Measurements from ENCODE around the gene TRIP13. TPM values are rescaled to one million over a fixed set of nuclear protein-coding genes. Genes with fewer than 3 reads are reported as not detected.

Gene TRIP13
- total and polyA plus RNA-seq, 9 of the 15 experiments (the other 6 are each of a cell fraction or from before 2014, with no cell fraction given) = 24.1 to 116 (median 53.2) TPM

DNA sequence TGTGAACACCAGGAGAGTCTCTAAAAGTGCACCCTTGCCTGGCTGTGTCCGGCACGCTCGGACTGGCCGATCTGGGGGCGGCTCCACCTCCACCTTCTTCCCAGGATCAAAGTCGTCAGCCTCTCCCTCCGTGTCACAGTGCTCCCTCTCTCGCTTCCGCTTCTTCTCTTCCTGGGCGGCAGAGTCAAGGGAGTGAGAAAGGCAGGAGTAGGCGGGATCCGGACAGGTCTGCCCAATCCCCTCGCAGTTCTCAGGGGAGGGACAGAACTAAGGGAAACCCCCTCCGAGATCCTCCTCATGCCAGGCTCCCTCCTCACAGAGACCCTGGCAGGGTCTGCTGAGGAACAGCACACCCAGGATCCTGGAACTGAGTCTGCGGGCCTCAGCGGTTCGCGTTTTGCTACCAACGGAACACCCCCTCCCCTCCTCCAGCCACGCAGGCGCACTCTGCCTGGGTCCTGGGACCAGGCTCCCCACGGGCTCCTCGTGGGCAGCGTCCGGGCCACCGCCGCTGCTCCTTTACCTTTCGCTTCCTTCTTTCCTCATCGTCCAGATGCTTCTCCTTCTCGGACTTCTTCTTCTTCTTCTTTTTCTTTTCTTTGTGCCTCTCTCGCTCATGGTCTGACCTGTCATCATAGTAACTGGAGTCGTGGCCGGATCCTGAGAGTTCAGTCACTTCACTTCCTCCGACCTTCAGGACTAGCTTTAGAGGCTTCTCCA lies 1.4 kb upstream of the TRIP13 start (continued):
- TF ChIP-seq MIER1 (IDR thresholded peaks at IDR 0.05; ENCODE audit: low read depth) (0 out of 2 replicates have a peak, but pooled peaks have one; percentile 4), ETS1 (conservative IDR thresholded peaks at IDR 0.05; ENCODE audit: control insufficient read depth, low read depth, low read length) (0 out of 2 replicates have a peak, but pooled peaks have one; percentile 9), SNRNP70 (optimal IDR thresholded peaks at IDR 0.05; ENCODE audit: low read depth, low read length) (no peak), RAD21 (CRISPR knock-in tag; conservative IDR thresholded peaks at IDR 0.05 in 1 of 2, IDR thresholded peaks at IDR 0.05 in 1 of 2) (no peak), SAP30 (IDR thresholded peaks at IDR 0.05; ENCODE audit: borderline replicate concordance, insufficient read depth, low read depth, low read length, poor library complexity, severe bottlenecking) (peak; percentile 34), GMEB1 (CRISPR knock-in tag; IDR thresholded peaks at IDR 0.05) (no peak), RBM17 (IDR thresholded peaks at IDR 0.05; ENCODE audit: borderline replicate concordance, low read depth, low read length) (no peak), NCOA6 (IDR thresholded peaks at IDR 0.05) (no peak), GATA2 (CRISPR knock-in tag; IDR thresholded peaks at IDR 0.05) (no peak), KDM4B (IDR thresholded peaks at IDR 0.05; ENCODE audit: borderline replicate concordance in 2 of 2, low read depth in 1 of 2) (no peak; a peak in 1 of 4 replicates), RFX1 (IDR thresholded peaks at IDR 0.05) (no peak), SP1 (CRISPR knock-in tag; IDR thresholded peaks at IDR 0.05) (0 out of 2 replicates have a peak, but pooled peaks have one; percentile 27), POLR2A (conservative IDR thresholded peaks at IDR 0.05) (peak; percentile 81), OTX1 (CRISPR knock-in tag; IDR thresholded peaks at IDR 0.05) (no peak), RBBP5 (IDR thresholded peaks at IDR 0.05; ENCODE audit: borderline replicate concordance, insufficient read depth, low read length, poor library complexity, severe bottlenecking) (no peak), EP300 (IDR thresholded peaks at IDR 0.05; ENCODE audit: low read length) (no peak), HNRNPUL1 (IDR thresholded peaks at IDR 0.05; ENCODE audit: low read length) (no peak), PHB2 (IDR thresholded peaks at IDR 0.05; ENCODE audit: low read depth) (no peak), HEY1 (CRISPR knock-in tag; IDR thresholded peaks at IDR 0.05; ENCODE audit: borderline replicate concordance) (no peak), ZNF707 (CRISPR knock-in tag; conservative IDR thresholded peaks at IDR 0.05) (no peak), SMARCB1 (IDR thresholded peaks at IDR 0.05; ENCODE audit: insufficient read length, low read depth) (no peak), SMARCC2 (IDR thresholded peaks at IDR 0.05; ENCODE audit: low read depth) (no peak)
- TF ChIP-seq, protein P1, sequence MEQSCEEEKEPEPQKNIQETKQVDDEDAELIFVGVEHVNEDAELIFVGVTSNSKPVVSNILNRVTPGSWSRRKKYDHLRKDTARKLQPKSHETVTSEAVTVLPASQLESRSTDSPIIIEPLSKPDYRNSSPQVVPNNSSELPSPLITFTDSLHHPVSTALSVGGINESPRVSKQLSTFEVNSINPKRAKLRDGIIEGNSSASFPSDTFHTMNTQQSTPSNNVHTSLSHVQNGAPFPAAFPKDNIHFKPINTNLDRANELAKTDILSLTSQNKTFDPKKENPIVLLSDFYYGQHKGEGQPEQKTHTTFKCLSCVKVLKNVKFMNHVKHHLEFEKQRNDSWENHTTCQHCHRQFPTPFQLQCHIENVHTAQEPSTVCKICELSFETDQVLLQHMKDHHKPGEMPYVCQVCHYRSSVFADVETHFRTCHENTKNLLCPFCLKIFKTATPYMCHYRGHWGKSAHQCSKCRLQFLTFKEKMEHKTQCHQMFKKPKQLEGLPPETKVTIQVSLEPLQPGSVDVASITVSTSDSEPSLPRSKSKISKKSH (CRISPR knock-in tag; IDR thresholded peaks at IDR 0.05) = no peak
- TF ChIP-seq, protein P2, sequence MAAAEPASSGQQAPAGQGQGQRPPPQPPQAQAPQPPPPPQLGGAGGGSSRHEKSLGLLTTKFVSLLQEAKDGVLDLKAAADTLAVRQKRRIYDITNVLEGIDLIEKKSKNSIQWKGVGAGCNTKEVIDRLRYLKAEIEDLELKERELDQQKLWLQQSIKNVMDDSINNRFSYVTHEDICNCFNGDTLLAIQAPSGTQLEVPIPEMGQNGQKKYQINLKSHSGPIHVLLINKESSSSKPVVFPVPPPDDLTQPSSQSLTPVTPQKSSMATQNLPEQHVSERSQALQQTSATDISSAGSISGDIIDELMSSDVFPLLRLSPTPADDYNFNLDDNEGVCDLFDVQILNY (CRISPR knock-in tag; IDR thresholded peaks at IDR 0.05) = no peak

Data from K562 (cell line).